HG03378 (cell line): ENCODE data around the gene SLC38A10.

ENCODE experiments used
- ATAC-seq: cut with Tn5 transposase; IDR thresholded peaks from one replicate; pipeline ENCODE4 v1.9.1; 2021; ENCODE audit warnings: mild to moderate bottlenecking, moderate library complexity; ENCODE audit not compliant: unreplicated experiment

SLC38A10 gene

DNA sequence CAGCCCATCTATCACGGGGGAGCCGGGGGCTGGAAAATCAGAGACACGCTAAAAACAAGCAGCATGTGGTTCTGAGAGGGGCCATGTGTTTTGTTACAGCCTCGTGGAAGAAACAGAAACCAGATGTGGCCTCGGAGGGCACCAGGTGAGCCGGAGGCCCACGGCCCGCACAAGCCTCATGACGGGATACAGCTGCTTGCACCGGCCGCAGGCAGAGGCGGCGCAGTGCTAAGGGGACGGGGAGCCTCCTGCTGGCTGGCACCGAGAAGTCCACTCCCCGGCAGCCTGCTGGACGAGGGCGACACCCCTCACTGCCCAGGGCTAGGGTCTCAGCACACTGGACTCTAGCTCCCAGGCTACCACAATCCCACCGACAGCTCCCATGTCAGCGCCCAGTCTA, 36.8 kb downstream of the SLC38A10 start:
- ATAC-seq: no peak

DNA sequence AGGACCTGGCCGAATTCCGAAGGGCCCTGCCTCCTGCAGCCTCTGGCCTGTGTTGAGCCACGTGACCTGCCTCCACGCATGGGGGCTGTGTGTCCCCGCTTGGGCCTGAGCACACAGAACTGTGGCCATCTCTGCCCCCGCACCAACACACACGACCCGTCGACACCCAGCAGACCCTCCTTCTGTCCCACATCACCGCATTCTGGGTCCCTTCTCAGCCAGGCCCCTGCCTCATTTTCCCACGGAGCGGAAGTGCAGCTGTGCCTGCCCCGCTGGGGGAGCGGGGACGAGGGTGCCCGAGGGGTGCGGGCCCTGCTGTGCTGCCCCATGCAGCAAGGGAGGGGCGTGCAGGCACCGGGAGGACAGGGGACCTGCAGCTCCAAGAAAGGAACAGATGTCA, 37.6 kb downstream of the SLC38A10 start:
- ATAC-seq: no peak

DNA sequence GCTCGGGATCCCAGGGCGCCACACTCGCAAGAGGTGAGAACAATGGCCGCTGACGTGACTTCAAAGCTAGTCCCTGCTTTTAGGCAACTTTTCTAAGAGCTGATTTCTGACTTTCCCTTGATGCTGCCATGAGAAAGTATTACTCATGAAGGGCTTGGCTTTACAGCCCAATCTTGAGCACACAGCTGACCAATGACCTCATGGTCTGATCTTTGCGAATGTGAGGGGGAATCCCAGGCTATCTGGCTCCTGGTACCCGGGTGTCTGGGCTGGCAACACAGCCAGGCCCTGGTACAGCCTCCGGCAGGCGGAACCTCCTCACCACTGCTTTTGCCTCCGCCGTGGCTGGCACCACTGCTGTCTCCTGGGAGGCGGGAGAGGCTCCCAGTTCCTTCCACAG, 38.5 kb downstream of the SLC38A10 start:
- no peak for ATAC-seq

DNA sequence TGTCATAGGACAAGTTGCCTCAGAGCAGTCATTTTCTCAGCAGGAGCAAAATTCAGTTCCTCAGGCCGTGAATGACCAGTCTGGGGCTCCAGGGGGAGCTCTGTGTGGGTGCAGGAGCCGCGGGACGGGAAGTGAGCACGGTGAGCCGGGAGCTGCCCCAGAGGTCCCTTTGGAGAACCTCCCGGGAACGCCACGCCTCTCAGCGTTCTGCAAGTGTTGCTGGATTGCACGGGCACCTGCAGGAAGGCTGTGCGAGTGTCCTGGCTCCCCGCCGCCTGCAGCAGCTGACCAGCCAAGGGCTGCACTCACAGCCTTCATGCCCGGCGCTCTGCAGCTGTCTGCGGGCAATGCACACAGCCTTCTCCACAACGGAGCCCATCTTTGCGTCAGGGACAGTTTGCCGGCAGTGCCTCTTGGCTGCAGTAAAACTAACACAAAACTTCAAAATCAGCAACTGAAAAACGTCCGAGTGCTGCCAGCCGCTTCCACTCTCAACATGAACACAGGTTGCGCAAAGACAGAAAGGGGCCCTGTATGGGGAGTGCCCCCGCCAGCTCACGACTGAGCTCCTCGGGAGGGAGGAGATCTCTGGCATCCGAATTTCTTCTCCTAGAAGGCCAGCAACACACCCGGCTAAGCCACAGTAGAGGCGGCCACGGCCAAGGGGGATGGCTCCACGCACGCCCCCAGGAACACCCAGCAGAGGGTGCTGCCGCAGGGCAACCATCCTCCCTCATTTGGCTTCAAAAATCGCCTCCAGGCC, 40.0 kb downstream of the SLC38A10 start:
- no peak for ATAC-seq

DNA sequence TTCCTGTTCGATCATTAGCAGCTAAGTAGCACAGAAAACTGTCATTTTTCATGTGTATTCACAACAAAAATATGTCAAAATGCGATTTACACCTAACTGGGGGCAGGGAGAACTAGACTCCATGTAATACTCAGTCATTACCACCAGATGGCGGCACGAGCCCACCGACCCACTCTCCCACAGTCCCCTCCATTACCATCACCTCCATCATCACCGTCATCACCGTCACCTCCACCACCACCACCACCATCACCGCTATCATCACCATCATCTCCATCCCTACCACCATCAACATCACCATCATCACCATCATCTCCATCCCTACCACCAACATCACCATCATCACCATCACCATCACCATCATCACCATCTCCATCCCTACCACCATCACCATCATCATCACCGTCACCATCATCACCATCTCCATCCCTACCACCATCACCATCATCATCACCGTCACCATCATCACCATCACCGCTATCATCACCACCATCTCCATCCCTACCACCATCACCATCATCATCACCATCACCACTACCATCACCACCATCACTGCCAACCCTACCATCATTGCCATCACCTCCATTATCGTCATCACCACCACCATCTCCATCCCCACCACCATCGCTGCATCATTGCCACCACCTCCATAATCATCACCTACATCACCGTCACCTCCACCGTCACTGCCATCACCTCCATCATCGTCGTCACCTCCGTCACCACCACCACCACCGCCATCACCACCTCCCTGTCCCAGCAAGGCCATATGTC, 41.6 kb downstream of the SLC38A10 start:
- ATAC-seq: no peak

DNA sequence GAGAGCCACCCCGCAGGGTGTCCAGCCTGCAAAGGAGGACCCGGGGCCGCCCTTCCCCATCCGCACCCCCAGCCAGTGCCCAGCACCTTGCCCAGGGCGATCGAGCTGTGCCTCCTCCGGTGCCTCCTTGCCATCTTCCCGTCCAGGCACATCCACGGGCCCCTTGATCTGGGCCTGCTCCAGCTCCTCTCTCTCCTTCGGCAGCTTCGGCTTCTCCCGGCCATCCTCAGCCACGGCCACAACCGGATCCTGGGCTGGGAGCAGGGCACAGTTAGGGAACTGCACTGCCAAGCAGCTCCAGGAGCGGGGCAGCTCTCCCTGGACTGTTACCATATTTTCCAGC, 42.1 kb downstream of the SLC38A10 start:
- ATAC-seq: no peak

DNA sequence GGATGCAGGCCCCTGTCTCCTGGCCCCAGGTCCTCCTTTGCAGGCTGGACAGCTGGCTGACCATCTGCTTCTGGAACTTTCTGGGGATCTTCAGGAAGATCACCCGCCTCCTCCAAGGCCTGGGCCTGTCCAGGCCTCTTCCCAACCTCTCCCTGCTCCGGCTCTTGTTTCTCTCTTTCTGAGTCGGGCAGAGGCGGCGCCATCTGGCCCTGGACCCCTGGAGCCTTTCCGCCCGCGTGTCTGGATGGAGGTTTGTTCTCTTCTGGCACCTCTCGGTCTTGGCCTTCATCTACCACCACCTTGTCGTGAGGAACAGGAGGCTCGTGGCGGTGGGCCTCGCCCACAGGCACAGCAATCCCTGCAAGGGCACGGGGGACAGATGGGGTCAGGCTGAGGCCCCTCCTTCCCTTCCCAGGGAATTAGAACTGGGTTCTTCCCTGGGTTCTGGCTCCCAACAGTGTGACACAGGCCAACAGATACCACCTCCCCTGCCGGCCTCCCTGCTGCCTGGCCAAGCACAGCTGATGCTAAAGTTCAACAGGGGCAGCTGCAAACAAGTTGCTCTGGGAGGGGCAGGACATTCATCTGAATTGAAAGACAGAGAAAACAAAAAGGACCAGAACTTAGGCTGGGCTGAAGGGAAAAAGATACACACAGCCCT, 42.7 kb downstream of the SLC38A10 start:
- no peak for ATAC-seq

DNA sequence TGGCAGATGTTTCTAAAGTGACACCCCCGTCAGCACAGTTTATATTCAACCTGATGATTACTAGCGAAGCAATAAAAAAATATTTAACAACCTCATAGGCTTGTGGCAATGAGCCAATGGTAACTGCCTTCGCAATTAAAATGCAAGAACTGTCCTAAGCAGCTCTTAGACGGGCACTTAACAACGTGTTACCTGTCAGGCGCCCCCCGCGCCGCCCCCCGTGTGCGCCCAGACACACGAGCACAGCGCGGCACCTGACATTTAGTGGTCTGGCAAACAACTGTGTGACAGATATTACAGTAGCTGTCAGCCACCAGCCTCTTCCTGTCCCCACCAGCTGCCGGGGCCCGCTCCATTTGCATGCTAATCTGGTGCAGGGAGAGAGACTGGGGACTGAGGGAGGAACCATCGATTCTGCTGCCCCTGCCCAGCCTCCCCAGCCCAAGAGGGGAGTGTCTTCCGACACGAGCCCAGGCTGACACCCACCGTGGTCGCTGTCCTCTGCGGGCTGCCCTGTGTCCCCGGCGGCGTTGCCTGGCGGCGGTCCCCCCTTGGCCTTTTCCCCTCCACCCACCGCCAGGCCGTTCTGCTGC, 43.3 kb downstream of the SLC38A10 start:
- ATAC-seq: no peak

DNA sequence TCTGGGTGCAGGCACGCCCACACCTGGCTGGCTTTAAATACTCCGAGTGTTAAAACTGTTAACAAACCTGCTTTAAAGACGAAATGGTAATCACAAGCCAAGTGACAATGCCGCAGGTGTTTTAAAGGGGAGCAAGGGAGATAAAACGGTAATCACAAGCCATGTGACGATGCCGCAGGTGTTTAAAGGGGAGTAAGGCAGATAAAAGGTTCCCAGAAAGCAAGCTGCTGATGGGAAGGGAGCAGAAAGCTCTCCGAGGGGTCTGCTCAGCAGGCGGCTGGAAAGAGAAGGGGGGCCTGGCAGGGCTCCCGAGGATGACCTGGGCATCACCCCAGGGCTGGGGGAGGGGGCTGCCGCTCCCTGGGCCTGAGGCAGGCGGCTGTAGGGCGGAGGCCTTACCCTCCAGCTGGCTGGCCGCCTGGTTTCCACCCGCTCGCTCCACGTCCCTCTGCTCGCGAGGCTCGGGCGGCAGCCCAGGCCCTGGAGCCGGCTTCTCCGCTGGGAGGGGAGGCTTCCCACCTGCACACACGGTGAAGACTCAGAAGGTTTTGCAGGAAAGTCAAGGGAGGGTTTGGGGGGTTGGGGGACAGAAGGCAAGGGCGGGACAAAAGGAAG, 43.9 kb downstream of the SLC38A10 start:
- no peak for ATAC-seq

DNA sequence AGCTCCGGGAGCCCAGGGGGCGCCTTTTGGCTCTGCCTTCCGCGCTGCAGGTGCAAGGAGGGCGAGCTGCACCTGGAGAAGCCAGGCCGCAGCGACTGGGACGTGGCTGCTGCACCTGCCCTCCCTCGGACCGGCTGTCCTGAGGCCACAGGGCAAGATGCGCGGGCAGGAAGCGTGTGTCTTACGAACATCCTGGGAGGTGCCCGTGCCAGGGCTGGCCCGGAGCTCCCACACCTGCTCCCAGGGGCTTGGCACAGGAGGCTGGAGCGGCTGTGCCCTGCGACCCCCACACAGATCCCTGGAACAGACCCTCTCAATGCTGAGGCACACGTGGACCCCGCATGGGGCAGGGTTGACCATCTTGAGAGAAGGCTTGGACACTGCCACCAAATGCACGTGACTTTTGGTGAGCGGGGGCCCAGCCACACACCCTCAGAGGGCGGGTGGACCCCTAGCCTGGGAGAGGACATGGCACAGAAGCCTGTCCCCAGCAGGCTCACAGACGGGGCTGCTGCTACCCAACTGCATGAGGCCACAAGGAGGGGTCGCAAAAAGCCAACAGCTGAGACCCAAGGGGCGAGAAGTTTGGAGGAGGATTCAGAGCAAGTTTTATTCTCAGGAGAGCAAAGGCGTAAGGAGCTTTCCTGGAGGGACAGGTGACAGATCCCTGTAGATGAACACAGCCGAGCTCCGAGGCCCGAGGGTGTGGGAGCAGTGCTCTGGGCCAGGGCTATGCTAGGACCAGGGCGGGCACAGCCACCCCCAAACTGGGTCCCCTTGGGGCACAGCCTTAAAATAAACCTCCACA, 44.6 kb downstream of the SLC38A10 start:
- ATAC-seq: no peak

DNA sequence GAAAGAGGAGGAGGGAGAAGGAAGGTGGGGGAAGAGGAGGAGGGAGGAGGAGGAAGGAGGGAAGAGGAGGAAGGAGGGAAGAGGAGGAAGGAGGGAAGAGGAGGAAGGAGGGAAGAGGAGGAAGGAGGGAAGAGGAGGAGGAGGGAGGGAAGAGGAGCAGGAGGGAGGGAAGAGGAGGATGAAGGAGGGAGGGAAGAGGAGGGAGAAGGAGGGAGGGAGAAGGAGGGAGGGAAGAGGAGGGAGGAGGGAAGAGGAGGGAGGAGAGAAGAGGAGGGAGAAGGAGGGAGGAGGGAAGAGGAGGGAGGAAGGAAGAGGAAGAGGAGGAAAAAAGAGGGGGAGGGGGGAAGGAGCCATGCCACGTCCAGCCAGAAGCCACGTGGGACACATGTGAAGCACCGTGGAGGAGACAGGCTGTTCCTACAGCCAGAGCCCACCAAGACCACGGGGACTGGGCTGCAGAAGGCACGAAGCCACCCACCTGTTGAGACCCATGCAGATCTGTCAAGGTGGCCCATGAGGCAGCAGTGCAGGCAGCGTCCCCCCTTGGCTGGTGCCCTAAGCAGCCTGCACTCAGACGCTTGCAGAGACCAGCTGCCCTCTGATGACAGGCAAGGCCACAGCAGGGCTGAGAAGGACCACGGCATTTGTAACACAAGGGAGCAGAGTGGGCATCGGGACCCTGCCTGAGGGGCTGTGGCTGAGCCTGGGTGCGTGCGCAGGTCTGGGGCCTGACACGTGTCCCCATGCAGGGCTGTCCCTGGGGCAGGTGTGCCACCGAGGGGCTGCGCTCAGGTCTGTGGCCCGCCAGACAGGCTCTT, 45.7 kb downstream of the SLC38A10 start:
- no peak for ATAC-seq

DNA sequence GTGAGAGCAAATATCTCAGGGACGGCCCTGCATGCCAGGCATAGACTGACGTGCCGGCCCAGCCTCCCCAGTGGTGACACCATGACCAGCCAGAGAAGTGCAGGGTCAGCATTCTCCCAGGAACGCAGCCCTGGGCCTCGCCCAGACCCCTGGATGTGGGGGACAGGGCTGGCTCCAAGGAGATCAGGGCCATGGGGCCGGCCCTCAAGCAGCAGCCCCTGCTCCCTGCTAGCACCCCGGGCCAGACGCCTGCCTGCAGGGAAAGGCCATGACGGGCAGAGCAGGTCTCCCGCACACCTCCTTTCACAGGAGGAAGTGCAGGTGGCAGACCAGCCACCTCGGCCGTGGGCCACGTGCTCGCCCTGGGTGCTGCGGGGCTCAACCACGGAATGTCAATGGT, 46.5 kb downstream of the SLC38A10 start:
- no peak for ATAC-seq

DNA sequence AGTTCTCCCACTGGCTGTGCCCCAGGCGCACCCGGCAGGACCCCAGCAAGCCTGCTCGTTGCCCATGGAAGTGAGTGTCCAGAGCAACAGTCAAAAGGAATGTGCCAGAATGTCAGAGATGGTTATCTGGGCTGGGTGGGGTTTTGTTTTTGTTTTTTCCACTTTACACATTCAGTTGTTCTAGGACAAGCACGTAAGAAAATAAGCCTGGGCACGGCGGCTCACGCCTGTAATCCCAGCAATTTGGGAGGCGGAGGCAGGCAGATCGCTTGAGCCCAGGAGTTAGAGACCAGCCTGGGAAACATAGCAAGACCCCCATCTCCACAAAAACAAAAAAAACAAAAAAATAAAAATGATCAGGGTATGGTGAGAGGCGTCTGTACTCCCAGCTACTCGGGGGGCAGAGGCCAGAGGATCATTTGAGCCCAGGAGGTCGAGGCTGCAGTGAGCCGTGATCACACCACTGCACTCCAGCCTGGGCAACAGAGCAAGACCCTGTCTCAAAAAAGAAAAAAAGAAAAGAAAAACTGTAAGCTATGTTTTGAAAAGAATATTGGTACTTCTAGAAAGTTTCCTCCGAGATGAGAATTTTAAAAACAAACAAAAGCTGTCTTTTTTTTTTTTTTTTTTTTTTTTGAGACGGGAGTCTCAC, 47.6 kb downstream of the SLC38A10 start:
- no peak for ATAC-seq

DNA sequence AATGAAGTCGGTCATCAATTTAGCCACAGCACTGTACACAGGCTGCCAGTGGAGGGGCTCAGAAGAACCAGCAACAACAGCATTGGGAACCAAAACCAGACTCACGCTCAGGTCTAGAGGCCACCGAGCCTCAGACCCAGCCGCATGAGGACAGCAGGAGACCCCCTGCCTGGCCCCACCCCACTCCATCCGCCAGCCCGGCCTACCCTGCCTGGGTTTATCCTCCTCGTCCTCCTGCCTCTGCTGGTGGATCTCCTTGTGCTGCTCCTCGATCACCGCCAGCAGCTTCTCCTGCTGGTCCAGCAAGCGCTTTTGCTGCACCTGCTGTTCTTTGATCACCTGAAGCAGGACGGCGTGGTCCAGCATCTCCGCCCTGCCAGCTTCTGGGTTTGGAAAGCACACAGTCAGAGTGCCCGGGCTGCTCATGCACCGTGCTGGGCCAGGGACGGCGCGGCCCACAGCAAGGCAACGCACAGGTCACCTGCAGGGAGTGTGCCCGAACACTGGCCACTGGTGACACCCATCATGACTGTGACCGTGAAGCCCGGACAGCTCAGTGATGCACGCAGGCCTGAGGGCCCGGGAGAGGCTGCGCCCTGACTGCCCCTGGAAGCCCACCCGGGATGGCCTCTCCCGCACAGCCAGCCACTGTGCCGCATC, 48.3 kb downstream of the SLC38A10 start:
- ATAC-seq: no peak

DNA sequence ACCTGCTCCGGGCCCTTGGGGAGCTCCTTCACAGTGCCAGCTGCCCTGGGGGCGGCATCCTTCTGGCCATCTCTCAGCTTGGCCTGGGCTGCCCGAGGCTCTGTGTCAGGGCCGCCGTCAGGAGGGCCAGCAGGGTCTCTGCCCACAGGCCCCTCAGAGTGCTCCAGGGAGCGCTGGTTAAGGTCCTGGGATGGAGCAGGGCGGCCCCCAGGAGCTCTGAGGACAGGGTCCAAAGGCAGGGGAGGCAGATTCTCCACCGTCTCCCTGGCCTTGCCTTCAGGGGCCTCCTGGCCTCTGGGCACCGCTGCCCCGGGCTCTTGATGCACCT, 48.8 kb downstream of the SLC38A10 start:
- no peak for ATAC-seq

DNA sequence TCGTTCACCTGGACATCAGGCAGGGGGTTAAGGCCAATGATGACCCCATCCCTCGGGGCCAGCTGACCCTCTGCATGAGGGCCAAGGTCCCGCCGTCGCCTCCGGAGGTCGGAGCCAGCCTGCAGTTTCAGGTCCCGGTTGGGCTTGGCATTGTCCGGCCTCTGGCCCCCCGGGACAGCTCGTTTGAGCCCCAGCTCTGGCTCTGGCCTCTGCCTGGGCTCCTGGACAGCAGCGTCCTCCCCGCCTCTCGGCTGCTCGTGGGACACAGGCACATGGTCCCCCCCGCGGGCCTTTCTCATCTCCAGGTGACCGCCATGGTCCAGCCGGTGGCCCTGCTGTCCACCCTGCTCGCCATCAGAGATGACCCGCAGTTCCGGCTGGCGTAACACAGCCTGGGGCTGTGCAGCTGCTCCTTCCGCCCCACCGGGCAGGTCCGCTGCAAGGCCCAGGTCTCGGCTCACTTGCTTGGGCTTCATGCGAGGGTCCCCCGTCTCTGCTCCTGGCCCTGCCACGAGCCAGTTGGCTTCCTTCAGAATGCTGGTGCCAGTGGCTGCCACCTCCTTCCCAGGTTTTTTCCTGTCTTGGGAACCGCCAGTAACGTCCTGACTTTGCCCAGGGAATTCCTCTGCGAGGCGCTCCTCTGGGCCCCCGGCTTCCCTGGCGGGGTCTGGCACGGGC, 49.3 kb downstream of the SLC38A10 start:
- ATAC-seq: no peak

DNA sequence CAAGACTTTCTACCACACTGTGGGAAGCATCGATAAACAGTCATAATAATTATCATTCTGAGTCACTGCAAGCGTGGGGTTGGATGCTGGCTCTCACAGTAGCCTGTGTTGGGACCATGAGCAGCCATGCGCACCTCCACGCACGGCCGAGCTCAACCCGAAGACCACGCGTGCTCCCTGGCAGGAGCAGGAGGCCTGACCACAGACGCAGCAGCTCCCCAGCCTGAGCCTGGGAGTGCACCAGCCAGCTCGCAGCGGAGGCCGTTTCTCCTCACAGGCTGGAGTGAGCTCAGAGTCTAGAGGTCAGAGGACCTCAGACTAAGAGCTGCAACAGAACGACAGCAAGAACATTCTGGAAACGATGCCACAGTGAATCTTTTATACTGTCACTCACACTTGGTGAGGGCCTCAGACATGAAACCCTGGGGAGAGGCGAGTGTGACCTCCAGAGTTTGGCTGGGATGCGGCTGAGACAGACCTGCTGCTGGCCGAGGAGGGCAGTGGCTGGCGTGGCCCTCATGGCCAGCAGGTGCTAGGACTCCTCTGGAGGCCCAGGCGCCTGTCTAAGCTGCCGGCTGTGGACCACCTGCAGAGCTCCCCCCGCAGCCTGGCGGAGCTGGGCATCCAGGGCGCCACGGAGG, 50.0 kb downstream of the SLC38A10 start:
- ATAC-seq: no peak
